HK-2 (cell line): ENCODE measurements around the gene KCNG4.

Experiments used
- DNase-seq: peaks from one replicate; pipeline ENCODE4 v3.0.0-alpha.2; 2018; ENCODE audit not compliant: unreplicated experiment

KCNG4 gene

DNA sequence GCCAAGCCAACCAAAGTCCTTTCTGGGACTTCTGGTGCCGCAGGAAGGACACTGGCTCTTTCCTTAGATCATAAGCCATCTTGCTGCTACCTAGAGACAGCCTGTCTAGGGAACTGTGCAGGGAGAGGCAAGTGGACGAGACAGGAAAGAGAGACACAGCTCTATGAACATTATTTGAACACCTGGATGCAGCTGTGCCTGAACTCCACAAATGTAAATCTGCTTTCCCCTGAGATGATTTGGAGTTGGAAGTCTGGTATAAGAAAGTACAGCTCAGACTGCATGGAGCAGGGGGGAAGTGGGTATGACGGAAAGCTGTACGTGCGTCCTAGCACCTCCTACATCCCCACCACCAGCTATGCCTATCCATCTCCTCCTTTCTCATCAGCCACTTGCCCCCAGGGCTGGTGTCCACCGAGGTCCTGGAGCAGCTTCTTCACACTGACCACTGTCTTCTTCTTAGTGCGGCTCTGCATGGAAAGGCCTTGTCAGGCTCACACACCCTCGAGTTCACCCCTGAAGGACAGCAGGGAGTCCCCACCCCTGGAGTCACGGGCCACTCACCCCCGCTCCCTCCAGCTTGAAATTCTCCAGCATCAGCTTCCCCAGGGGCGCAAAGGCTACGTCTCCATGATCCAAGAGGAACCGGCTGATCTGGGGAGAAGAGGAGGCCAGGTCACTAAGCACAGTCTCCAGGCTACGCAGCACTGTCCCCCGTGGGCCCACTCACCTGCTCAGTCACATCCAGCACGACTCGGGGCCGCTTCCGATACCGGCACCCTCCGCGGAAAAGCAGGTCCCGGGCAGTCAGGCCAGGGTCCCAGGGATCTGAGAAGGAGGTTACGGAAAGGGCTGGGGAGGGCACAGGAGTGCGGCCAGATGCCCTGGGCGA lies 56.9 kb downstream of the KCNG4 start:
- DNase-seq, result no peak

DNA sequence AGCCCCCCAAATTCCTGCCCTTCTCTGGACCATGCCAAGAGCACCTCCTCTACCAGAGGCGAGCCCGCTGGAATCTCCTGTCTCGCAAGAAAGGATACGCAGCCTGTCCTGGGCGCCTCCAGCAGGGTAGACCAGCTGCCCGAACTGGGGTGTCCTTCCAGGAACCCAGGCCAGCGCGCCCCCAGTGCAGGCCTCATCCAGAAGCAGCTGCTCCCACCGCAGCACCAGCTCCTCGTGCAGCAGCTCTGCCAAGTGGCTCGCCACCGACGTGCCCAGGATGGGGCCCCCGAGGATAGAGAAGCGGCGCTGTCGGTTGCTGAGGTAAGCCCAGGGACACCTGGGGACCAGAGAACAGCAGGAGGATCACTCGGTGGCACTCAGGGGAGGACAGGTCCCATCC lies 57.7 kb downstream of the KCNG4 start:
- DNase-seq, result no peak

DNA sequence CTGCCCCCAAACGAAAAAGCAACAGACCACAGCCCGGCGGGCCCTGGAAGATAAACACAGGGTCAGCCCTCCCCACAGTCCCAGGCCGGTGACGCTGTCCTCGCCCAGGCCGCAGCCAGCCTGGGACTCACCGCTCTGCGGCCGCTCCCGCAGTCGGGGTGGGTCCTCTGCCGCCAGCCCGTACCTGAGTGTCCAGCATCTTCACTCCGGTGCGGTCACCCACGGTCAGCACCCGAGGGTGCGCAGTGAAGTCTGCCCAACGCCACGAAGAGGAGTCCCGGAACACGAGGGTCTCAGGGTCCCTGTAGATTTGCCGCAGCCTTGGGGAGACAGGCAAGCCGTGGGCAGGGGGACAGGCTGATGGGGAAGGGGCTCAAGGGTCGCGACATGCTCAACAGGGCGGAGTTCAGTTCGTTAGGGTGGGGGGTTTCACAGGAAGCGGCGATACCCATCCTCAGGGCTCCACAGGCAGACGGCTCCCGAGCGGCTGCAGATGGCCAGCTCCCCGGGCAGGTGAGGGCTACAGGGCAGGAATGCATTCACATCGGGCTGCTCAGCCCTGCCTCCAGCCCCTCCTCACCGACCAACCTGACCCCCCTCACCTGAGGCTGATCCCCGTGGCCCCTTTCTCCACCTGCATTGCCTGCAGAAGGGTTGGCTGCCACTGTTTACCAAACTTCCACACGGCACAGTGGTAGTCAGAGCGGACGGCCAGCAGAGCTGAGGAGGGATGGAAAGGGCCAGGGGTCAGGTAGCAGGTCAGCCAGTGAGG lies 58.5 kb downstream of the KCNG4 start:
- DNase-seq, result no peak

DNA sequence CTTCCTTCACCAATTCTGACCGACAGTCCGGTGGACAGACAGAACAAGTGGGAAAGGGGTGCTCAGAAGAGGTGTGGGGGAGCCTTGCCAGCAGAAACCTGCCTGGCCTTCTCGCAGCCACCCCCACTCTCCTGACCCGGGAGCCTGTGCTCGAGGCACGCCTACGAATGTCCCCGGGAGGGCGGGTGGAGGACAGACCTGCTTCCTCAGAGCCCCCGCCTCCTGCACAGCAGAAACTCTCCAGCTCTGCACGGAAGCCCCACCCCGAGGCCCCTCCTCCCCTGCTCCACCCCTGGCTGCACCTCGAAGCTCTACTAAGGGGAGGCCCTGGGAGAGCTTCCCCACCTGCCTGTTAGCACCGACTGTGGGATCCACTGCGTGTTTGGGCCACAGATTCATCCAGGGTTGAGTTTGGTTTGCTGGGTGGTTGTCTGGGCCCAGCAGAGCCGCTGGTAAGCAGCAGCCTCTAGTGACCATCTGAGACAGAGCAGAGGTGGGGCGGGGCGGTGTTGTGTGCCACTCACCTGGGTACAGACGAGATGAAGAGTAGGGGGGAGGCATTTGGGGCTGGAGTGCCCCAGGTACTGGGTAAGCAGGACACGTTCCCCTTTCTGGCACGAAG lies 59.2 kb downstream of the KCNG4 start:
- DNase-seq, result no peak

DNA sequence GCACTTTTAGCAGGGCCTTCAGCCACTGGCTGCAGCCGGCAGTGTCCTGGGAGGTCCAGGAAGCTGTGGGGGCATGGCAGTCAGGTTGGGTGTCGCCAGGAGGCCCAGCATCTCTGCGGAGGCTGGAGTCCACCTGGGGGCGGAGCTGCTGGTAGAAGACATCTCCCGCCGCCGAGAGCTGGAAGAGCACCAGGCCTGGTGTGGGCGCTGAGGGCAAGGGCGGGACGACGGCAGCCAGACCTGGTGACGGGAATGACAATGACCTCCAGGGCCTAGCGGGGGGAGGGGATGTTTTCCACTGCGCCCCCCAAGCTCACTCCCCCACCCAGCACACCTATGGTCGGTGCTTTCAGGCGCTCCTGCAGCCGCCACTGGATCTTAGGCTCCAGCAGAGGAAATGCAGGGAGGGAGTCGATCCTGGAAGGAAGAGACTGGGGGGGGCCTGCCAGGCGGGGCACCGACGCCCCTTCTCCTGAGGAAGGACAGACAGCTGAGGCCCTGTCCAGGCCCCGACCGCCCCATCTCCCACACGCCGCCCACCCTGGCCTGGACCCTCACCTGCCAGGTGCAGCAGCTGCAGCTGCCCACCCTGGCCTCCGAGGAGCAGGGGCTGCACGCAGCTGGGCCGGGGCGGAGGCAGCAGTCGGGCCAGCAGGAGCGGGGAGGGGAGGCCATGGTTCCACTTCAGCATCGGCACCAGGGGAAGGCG lies 60.0 kb downstream of the KCNG4 start:
- DNase-seq, result no peak

DNA sequence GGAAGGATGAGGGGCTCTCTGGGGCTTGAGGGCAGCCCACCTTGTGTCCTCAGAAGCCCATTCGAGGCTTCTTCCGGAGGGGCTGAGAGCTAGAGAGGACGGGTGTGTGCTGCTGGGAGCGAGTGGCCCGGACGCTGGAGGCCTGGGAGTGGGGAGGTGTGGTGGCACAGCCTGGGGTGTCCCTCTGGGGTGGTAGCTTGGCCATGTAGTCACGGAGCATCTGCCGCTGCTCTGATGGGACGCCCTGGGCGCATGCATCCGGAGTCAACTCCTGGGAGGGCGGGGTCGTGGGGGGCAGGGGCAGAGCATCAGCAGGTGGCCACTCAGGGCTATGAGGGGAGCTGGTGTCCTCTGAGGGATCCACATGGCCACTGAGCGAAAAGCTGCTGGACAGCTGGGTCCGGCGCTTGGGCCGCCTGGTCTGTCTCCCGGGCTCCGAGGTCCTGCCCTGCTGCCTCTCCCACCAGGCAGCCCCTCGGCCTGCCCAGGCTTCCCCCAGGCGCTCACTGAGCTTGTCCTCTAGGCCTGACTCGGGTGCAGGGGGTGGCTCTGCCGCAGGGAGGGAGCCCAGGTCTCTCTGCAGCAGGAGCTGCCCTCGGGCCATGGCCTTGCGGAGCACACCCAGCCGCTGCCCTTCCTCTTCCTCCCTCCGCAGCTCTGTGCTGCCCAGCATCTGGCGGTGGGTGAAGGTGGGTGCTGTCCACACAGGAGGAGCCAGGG lies 60.8 kb downstream of the KCNG4 start:
- DNase-seq, result no peak

DNA sequence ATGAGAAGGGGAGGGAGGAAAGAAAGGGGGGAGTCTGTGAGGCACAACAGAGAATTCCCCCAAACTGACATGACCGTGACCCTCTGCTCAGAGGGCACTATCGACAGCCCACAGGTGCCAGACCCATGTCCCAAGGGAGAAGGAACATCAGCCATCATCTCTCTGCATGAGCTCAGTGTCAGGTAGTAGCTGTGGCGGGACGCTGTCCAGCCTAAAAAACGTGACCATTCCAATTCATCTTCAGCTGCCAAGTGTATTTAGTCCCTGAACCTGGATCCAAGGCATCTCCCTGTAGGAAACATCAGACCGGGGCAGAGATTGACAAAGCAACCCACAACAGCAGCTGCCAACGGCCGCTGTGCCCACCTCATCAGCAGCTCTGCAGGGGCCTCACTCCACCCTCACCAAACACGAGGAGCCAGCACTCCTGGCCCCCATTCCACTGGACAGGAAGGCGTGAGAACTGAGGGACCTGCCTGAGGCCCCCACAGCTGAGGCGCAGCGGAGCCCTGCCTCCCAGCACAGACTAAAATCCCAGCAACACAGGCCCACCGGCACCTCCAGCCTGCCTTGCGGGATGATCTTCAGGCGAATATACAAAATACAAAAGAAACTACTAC lies 61.6 kb downstream of the KCNG4 start:
- DNase-seq, result no peak

DNA sequence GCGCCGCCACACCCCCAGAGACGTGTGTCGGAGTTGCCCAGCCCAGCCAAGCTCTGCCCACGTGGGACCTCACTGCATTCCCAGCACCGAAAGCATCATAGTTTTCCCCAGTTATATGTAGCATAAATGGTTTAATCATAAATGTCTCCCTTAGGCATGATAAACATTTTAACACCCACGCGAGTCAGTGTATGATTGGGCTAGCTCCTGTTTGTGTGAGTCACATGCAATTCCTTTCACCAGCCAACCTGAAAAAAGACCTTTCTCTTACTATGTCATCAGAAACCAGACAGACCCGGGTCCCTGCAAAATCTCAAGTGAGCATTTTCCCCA lies 62.1 kb downstream of the KCNG4 start:
- no peak for DNase-seq

DNA sequence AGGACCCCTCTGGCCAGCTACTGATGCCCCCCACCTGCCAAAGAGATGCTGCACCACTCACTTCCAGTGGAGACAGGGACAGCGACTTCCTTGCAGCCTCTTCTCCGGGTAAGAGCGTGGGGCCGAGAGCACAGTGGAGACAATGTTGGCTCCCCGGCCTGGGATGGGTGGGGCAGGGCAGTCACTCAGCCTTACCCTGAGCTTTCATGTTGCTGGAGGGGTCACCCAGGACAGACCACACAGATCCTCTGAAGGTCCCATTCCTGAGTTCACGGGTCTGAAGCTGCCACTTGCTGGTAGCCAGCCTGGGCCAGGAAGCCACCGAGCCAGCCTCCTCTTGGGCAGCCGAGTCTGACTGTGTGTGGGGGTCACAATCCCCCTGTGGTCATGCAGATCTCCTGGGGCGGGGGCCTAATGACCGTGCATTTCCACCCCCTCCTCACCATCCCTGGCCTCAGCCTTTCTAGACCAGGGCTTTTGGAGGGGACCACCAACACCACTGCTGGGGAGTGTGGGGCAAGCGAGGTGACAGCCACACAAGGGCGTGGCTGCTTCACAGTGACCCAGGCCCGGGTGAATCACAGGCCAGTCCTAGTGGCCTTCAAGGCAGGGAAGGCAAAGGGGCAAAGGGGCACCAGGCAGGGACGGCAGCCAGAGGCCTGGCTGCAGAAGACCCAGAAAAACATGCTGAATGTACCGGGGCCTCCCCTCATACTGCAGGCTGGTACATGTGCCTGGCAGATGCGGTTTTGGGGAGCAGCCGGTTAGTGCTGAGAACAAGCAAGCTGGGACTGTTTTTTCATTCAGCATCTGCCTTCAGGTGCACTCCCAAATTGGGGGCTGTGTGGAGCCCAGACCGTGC lies 63.4 kb downstream of the KCNG4 start:
- DNase-seq, result no peak

DNA sequence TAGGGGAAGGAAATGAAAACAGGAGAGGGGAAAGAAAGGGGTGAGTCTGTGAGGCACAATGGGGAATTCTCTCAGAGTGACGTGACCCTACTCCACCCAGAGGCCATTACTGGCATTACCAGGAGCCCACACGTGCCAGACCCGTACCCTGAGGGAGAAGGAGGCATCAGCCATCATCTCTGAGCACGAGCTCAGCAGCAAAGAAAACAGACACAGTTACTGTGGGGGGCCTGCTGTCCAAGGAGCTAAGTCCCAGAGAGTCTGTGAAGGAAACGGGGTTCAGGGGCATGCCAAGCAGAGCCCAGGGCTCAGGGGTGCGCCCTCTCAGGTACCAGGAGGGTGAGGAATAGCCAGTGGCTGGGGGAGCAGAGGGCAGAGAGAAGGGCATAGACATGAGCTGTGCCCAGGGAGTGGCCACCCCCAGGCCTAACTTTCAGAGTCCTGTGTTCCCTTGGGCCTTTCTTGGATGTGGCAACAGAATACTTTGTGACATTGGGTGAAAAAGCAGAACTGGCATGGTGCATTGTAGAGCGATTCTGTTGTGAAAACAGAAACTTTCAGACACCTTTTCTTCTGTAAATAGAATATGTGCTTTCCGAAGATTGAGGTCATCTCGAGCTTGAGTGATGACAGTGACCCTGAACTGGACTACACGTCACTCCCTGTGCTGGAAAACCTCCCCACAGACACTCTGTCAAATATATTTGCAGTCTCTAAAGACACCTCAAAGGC lies 64.3 kb downstream of the KCNG4 start:
- peak; percentile 61 for DNase-seq

DNA sequence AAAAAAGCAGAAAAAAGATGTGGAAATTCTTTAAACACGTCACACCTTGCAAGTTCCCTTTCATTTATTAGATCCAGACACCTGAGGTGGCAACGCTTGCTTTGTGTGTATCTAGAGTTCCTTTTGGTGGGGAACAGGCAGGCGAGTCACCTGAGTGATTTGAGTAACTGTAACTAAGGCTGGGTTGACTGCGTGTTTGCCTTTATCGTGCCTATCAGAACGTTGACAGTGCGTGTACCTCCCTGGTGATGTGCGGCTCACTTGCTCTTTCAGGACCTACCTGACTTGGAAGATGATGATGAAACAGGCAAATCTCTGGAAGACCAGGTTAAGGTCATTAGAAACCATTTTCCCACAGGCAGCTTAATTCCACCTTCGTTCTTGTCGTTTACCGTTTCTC lies 65.4 kb downstream of the KCNG4 start:
- DNase-seq, result no peak

DNA sequence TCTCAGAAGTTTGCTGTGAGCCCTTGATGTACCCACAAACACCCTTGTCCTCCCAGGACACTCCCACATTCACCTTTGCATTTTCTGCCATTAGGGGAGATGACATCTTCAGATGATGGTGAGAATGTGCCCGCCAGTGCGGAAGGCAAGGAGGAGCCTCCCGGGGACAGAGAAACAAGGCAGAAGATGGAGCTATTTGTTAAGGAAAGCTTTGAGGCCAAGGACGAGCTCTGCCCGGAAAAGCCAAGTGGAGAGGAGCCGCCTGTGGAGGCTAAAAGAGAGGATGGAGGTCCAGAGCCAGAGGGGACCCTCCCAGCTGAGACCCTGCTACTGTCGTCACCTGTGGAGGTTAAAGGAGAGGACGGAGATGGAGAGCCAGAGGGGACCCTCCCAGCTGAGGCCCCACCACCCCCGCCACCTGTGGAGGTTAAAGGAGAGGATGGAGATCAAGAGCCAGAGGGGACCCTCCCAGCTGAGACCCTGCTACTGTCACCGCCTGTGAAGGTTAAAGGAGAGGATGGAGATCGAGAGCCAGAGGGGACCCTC lies 70.0 kb downstream of the KCNG4 start:
- no peak for DNase-seq
